WTC11 (cell line): ENCODE measurements around the gene LRRC8D.

Experiments
- SP1 ChIP-seq: sonication (generic); formaldehyde crosslinking; conservative IDR thresholded peaks from 2 replicates; pipeline ENCODE4 v1.8.1; 2022; ENCODE audit warnings: missing genetic modification reagents
- ZNF121 ChIP-seq: sonication (generic); formaldehyde crosslinking; IDR thresholded peaks from 2 replicates; pipeline ENCODE4 v1.8.0; 2023; ENCODE audit warnings: missing genetic modification reagents
- TF ChIP-seq, protein P1 (sequence below): sonication (generic); formaldehyde crosslinking; IDR thresholded peaks from 2 replicates; pipeline ENCODE4 v1.8.1; 2022; ENCODE audit warnings: mild to moderate bottlenecking, missing genetic modification reagents, moderate library complexity, borderline replicate concordance
- TF ChIP-seq, protein P2 (sequence below): sonication (generic); formaldehyde crosslinking; IDR thresholded peaks from 2 replicates; pipeline ENCODE4 v1.8.1; 2023; ENCODE audit warnings: mild to moderate bottlenecking, missing genetic modification reagents
- TF ChIP-seq, protein P3 (sequence below): fragments of 200-600 bp; IDR thresholded peaks from 2 replicates; pipeline ENCODE4 v1.8.0; 2022; ENCODE audit warnings: antibody characterized with exemption
- TF ChIP-seq, protein P4 (sequence below): fragments of 250-450 bp; sonication (Bioruptor Pico); IDR thresholded peaks from 2 replicates; pipeline ENCODE4 v2.1.2; 2022; ENCODE audit warnings: mild to moderate bottlenecking, moderate library complexity
- TF ChIP-seq, protein P5 (sequence below): sonication (generic); formaldehyde crosslinking; IDR thresholded peaks from 2 replicates; pipeline ENCODE4 v1.8.0; 2022; ENCODE audit warnings: mild to moderate bottlenecking, missing genetic modification reagents
- TF ChIP-seq, protein P6 (sequence below): sonication (generic); formaldehyde crosslinking; IDR thresholded peaks from 2 replicates; pipeline ENCODE4 v1.8.0; 2022; ENCODE audit warnings: mild to moderate bottlenecking, missing genetic modification reagents
- TF ChIP-seq, protein P7 (sequence below): sonication (generic); formaldehyde crosslinking; IDR thresholded peaks from 2 replicates; pipeline ENCODE4 v1.8.0; 2022; ENCODE audit warnings: mild to moderate bottlenecking, missing genetic modification reagents

DNA sequence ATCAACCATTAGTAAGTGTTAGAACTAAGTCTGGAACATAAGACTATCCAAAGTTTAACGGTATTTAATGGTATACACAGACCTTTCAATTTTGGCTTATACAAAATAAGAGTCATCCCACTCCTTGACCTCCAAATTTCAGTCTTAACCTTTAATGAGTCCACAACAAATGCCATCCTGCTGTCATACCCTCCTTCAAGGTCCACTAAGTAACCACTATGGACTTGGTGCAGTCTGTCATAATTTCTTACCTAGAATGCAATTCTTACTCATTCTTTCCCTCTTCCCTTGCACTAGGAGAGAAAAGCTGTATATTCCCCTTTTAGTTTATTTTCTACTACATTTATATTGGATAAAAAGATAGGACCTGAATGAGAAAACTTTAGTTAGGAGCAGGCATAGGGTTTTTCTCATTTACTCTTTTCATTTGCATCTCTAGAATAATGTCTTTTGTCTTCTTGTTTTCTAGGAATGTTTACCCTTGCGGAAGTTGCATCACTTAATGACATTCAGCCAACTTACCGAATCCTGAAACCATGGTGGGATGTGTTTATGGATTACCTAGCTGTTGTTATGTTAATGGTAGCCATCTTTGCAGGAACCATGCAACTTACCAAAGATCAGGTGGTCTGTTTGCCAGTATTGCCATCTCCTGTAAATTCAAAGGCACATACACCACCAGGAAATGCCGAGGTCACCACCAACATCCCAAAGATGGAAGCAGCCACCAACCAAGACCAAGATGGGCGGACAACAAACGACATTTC, 111.9 kb downstream of the LRRC8D start:
- TF ChIP-seq, protein P1, sequence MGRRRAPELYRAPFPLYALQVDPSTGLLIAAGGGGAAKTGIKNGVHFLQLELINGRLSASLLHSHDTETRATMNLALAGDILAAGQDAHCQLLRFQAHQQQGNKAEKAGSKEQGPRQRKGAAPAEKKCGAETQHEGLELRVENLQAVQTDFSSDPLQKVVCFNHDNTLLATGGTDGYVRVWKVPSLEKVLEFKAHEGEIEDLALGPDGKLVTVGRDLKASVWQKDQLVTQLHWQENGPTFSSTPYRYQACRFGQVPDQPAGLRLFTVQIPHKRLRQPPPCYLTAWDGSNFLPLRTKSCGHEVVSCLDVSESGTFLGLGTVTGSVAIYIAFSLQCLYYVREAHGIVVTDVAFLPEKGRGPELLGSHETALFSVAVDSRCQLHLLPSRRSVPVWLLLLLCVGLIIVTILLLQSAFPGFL (CRISPR knock-in tag), result no peak
- TF ChIP-seq, protein P2, sequence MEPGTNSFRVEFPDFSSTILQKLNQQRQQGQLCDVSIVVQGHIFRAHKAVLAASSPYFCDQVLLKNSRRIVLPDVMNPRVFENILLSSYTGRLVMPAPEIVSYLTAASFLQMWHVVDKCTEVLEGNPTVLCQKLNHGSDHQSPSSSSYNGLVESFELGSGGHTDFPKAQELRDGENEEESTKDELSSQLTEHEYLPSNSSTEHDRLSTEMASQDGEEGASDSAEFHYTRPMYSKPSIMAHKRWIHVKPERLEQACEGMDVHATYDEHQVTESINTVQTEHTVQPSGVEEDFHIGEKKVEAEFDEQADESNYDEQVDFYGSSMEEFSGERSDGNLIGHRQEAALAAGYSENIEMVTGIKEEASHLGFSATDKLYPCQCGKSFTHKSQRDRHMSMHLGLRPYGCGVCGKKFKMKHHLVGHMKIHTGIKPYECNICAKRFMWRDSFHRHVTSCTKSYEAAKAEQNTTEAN (CRISPR knock-in tag), result no peak
- TF ChIP-seq, protein P3, sequence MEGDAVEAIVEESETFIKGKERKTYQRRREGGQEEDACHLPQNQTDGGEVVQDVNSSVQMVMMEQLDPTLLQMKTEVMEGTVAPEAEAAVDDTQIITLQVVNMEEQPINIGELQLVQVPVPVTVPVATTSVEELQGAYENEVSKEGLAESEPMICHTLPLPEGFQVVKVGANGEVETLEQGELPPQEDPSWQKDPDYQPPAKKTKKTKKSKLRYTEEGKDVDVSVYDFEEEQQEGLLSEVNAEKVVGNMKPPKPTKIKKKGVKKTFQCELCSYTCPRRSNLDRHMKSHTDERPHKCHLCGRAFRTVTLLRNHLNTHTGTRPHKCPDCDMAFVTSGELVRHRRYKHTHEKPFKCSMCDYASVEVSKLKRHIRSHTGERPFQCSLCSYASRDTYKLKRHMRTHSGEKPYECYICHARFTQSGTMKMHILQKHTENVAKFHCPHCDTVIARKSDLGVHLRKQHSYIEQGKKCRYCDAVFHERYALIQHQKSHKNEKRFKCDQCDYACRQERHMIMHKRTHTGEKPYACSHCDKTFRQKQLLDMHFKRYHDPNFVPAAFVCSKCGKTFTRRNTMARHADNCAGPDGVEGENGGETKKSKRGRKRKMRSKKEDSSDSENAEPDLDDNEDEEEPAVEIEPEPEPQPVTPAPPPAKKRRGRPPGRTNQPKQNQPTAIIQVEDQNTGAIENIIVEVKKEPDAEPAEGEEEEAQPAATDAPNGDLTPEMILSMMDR, result no peak
- TF ChIP-seq, protein P4, sequence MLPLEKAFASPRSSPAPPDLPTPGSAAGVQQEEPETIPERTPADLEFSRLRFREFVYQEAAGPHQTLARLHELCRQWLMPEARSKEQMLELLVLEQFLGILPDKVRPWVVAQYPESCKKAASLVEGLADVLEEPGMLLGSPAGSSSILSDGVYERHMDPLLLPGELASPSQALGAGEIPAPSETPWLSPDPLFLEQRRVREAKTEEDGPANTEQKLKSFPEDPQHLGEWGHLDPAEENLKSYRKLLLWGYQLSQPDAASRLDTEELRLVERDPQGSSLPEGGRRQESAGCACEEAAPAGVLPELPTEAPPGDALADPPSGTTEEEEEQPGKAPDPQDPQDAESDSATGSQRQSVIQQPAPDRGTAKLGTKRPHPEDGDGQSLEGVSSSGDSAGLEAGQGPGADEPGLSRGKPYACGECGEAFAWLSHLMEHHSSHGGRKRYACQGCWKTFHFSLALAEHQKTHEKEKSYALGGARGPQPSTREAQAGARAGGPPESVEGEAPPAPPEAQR (CRISPR knock-in tag), result no peak
- TF ChIP-seq, protein P5, sequence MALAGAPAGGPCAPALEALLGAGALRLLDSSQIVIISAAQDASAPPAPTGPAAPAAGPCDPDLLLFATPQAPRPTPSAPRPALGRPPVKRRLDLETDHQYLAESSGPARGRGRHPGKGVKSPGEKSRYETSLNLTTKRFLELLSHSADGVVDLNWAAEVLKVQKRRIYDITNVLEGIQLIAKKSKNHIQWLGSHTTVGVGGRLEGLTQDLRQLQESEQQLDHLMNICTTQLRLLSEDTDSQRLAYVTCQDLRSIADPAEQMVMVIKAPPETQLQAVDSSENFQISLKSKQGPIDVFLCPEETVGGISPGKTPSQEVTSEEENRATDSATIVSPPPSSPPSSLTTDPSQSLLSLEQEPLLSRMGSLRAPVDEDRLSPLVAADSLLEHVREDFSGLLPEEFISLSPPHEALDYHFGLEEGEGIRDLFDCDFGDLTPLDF (CRISPR knock-in tag), result no peak
- no peak for TF ChIP-seq SP1
- TF ChIP-seq, protein P6, sequence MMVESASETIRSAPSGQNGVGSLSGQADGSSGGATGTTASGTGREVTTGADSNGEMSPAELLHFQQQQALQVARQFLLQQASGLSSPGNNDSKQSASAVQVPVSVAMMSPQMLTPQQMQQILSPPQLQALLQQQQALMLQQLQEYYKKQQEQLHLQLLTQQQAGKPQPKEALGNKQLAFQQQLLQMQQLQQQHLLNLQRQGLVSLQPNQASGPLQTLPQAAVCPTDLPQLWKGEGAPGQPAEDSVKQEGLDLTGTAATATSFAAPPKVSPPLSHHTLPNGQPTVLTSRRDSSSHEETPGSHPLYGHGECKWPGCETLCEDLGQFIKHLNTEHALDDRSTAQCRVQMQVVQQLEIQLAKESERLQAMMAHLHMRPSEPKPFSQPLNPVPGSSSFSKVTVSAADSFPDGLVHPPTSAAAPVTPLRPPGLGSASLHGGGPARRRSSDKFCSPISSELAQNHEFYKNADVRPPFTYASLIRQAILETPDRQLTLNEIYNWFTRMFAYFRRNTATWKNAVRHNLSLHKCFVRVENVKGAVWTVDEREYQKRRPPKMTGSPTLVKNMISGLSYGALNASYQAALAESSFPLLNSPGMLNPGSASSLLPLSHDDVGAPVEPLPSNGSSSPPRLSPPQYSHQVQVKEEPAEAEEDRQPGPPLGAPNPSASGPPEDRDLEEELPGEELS (CRISPR knock-in tag), result peak; percentile 34; the same call in 1 of the 2 replicates
- no peak for TF ChIP-seq ZNF121 (CRISPR knock-in tag)
- TF ChIP-seq, protein P7, sequence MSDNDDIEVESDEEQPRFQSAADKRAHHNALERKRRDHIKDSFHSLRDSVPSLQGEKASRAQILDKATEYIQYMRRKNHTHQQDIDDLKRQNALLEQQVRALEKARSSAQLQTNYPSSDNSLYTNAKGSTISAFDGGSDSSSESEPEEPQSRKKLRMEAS (CRISPR knock-in tag), result no peak
